Vagina (tissue), 2 donors: Measurements from ENCODE around the gene ISG20. TPM values are rescaled to one million over a fixed set of nuclear protein-coding genes. Genes with fewer than 3 reads are reported as not detected.

ENCODE experiments used
- DNase-seq, 2 donors: peaks; one replicate each; pipeline ENCODE4 v3.0.0-alpha.2; 2017; ENCODE audit errors: extremely low spot score in 2 of 2
- H3K27ac ChIP-seq: fragments of 200-600 bp; sonication (generic); one replicate; pipeline ENCODE4 v1.5.1; 2019
- H3K27me3 ChIP-seq: fragments of 200-600 bp; sonication (generic); one replicate; pipeline ENCODE4 v1.5.1; 2019
- H3K36me3 ChIP-seq, 2 donors: fragments of 200-600 bp; sonication (generic); one replicate each; pipeline ENCODE4 v1.5.1; 2017 to 2019
- H3K4me1 ChIP-seq: fragments of 200-600 bp; sonication (generic); one replicate; pipeline ENCODE4 v1.5.1; 2019
- H3K4me3 ChIP-seq, 2 donors: fragments of 200-600 bp; sonication (generic); 1 replicate in 1 of 2; 2 replicates in 1 of 2; pipeline ENCODE4 v1.5.1; 2016 to 2019
- H3K9me3 ChIP-seq: fragments of 200-600 bp; sonication (generic); one replicate; pipeline ENCODE4 v1.5.1; 2019
- CTCF ChIP-seq, 3 experiments: fragments of 450-650 bp in 2 of 3; fragments of 200-600 bp in 1 of 3; sonication (generic) in 1 of 3; IDR thresholded peaks; one replicate each; pipeline ENCODE4 v1.5.1; 2017 to 2019; ENCODE audit warnings: antibody characterized with exemption in 3 of 3, mild to moderate bottlenecking in 2 of 3, moderate library complexity in 2 of 3
- POLR2A ChIP-seq, 2 donors: fragments of 450-650 bp; IDR thresholded peaks; one replicate each; pipeline ENCODE4 v1.6.1; 2017; ENCODE audit warnings: antibody characterized with exemption in 2 of 2, mild to moderate bottlenecking in 2 of 2, moderate library complexity in 2 of 2
- POLR2AphosphoS5 ChIP-seq, 2 donors: sonication (generic); formaldehyde crosslinking; IDR thresholded peaks; one replicate each; pipeline ENCODE4 v1.9.0; 2017; ENCODE audit warnings: antibody characterized with exemption in 2 of 2, mild to moderate bottlenecking in 2 of 2, low read depth in 1 of 2; ENCODE audit not compliant: insufficient read depth in 1 of 2
- intact Hi-C: fragments of 100-400 bp; cut with DNase I; formaldehyde crosslinking; loops from one replicate; pipeline ENCODE4 v1.15.1; 2023
- total RNA-seq: library from RNA; depleted of rRNA; stranded (reverse); fragments of >200 nt; gene quantifications from one replicate; pipeline ENCODE4 v1.2.3, GENCODE V29; 2016

ISG20 gene
- total RNA-seq, 1 donor from 2014 or later: 15.7 TPM

- Histone ChIP-seq H3K36me3 (no peaks in the 10 kb centered on the region), H3K27me3 (no peaks in the 10 kb centered on the region), H3K9me3 (no peaks in the 10 kb centered on the region), H3K27ac (no peak overlapping the region), H3K4me1 (no peaks in the 10 kb centered on the region), H3K4me3 (no peak overlapping the region)
- intact Hi-C loops: no loop called here
- no peak for DNase-seq
- no peak for TF ChIP-seq POLR2AphosphoS5 (IDR thresholded peaks at IDR 0.05; ENCODE audit: insufficient read depth in 1 of 2, low read depth in 1 of 2)
- TF ChIP-seq CTCF (IDR thresholded peaks at IDR 0.05): no peak
Measured at GRCh38 chr15:88674661-88675060, 35.8 kb downstream of the ISG20 start.

- Histone ChIP-seq H3K4me3 (no peak overlapping the region), H3K36me3 (no peaks in the 10 kb centered on the region), H3K9me3 (no peaks in the 10 kb centered on the region), H3K27me3 (no peaks in the 10 kb centered on the region), H3K4me1 (no peaks in the 10 kb centered on the region), H3K27ac (no peak overlapping the region)
- TF ChIP-seq POLR2A (IDR thresholded peaks at IDR 0.05) (no peak), POLR2AphosphoS5 (IDR thresholded peaks at IDR 0.05; ENCODE audit: insufficient read depth in 1 of 2, low read depth in 1 of 2) (no peak), CTCF (IDR thresholded peaks at IDR 0.05) (no peak)
- DNase-seq: peak; percentile 58 to 72
- intact Hi-C loops: no loop called here
Measured at GRCh38 chr15:88678755-88679154, 39.9 kb downstream of the ISG20 start.

GRCh38 chr15:88680241-88681001 is 41.6 kb downstream of the ISG20 start:
- Histone ChIP-seq H3K27ac (no peak overlapping the region), H3K27me3 (no peaks in the 10 kb centered on the region), H3K36me3 (no peaks in the 10 kb centered on the region), H3K4me1 (no peaks in the 10 kb centered on the region), H3K9me3 (no peaks in the 10 kb centered on the region), H3K4me3 (no peak overlapping the region)
- TF ChIP-seq POLR2A (IDR thresholded peaks at IDR 0.05): no peak
- no peak for TF ChIP-seq CTCF (IDR thresholded peaks at IDR 0.05)
- TF ChIP-seq POLR2AphosphoS5 (IDR thresholded peaks at IDR 0.05; ENCODE audit: insufficient read depth in 1 of 2, low read depth in 1 of 2): no peak
- DNase-seq: peak; percentile 64 to 74
- intact Hi-C loops: no loop called here

- no peaks in the 10 kb centered on the region for H3K9me3 ChIP-seq
- no peak overlapping the region for H3K4me3 ChIP-seq
- H3K4me1 ChIP-seq: no peaks in the 10 kb centered on the region
- peak in 1 of 2 donors; percentile 67 for DNase-seq
- intact Hi-C loops: no loop called here
- no peaks in the 10 kb centered on the region for H3K36me3 ChIP-seq
- TF ChIP-seq POLR2A (IDR thresholded peaks at IDR 0.05) (no peak), POLR2AphosphoS5 (IDR thresholded peaks at IDR 0.05; ENCODE audit: insufficient read depth in 1 of 2, low read depth in 1 of 2) (no peak), CTCF (IDR thresholded peaks at IDR 0.05) (no peak)
- H3K27me3 ChIP-seq: no peaks in the 10 kb centered on the region
- no peak overlapping the region for H3K27ac ChIP-seq
Measured at GRCh38 chr15:88681610-88682221, 42.9 kb downstream of the ISG20 start.

- H3K9me3 ChIP-seq: no peaks in the 10 kb centered on the region
- no peak overlapping the region for H3K27ac ChIP-seq
Measured at GRCh38 chr15:88684345-88684744, 45.5 kb downstream of the ISG20 start.

More at GRCh38 chr15:88684345-88684744, 45.5 kb downstream of the ISG20 start:
- intact Hi-C loops: no loop called here
- Histone ChIP-seq H3K27me3 (no peaks in the 10 kb centered on the region), H3K4me3 (no peak overlapping the region), H3K4me1 (no peaks in the 10 kb centered on the region), H3K36me3 (no peaks in the 10 kb centered on the region)
- TF ChIP-seq POLR2A (IDR thresholded peaks at IDR 0.05) (no peak), CTCF (IDR thresholded peaks at IDR 0.05) (no peak), POLR2AphosphoS5 (IDR thresholded peaks at IDR 0.05; ENCODE audit: insufficient read depth in 1 of 2, low read depth in 1 of 2) (no peak)
- DNase-seq: peak in 1 of 2 donors; percentile 55
